ENCODE measurements around the gene FAM168A.

DNA sequence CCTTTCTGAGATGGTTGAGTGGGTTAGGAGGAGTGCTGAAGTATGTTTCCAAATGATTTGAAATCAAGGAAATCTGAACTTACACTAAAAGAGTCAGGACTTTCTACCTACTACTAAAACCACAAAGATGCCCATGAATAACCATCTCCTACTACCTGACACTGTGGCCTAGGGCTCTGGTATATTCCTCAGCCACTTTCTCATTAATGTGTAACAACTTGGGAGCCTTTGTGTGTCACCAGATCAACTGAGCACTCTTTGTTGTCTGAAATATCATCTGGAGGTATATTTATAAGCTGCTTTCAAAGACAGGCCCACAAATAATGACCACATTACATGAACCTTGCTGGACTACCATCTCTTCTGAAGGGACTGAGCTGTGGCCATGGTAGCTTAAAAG lies 177.8 kb downstream of the FAM168A start:
- TF ChIP-seq CTCF (IDR thresholded peaks at IDR 0.05) (no peak), POLR2A (IDR thresholded peaks at IDR 0.05; ENCODE audit: low read depth) (no peak), POLR2AphosphoS5 (IDR thresholded peaks at IDR 0.05) (no peak), EP300 (IDR thresholded peaks at IDR 0.05) (no peak)

All from esophagus muscularis mucosa (tissue), 4 donors.